Trophoblast cell (in vitro differentiated cells and primary cell): ENCODE data around the gene SLC22A15.

Experiments used
- DNase-seq, 2 donors: peaks; one replicate each; pipeline ENCODE4 v3.0.0-alpha.2; 2016
- H2AFZ ChIP-seq: 2 replicates; pipeline ENCODE4 v1.6.1; 2013; ENCODE audit warnings: low read length, moderate library complexity, mild to moderate bottlenecking; ENCODE audit not compliant: insufficient read depth, poor library complexity
- H2AK5ac ChIP-seq: 2 replicates; pipeline ENCODE4 v1.6.1; 2013; ENCODE audit warnings: mild to moderate bottlenecking, low read length
- H2BK120ac ChIP-seq: 2 replicates; pipeline ENCODE4 v1.6.1; 2013; ENCODE audit warnings: low read length, mild to moderate bottlenecking, moderate library complexity; ENCODE audit not compliant: insufficient read depth, poor library complexity
- H2BK12ac ChIP-seq: 2 replicates; pipeline ENCODE4 v1.6.1; 2013; ENCODE audit warnings: mild to moderate bottlenecking, low read length, moderate library complexity
- H2BK5ac ChIP-seq: 2 replicates; pipeline ENCODE4 v1.6.1; 2013; ENCODE audit warnings: low read length, low read depth, moderate library complexity, mild to moderate bottlenecking; ENCODE audit not compliant: poor library complexity
- H3K14ac ChIP-seq: 2 replicates; pipeline ENCODE4 v1.6.1; 2013; ENCODE audit warnings: mild to moderate bottlenecking, low read length
- H3K18ac ChIP-seq: 2 replicates; pipeline ENCODE4 v1.6.1; 2013; ENCODE audit warnings: mild to moderate bottlenecking, low read length
- H3K23ac ChIP-seq: 2 replicates; pipeline ENCODE4 v1.6.1; 2013; ENCODE audit warnings: low read length
- H3K27ac ChIP-seq: 2 replicates; pipeline ENCODE4 v1.5.1; 2013; ENCODE audit warnings: low read depth, mild to moderate bottlenecking, inconsistent platforms, low read length, moderate library complexity
- H3K27me3 ChIP-seq: 2 replicates; pipeline ENCODE4 v1.6.1; 2013; ENCODE audit warnings: inconsistent platforms, mild to moderate bottlenecking, low read length, moderate library complexity; ENCODE audit not compliant: insufficient read depth
- H3K36me3 ChIP-seq, 2 experiments: 1 replicate in 1 of 2; 2 replicates in 1 of 2; pipeline ENCODE4 v1.6.1; 2013; ENCODE audit warnings: low read length in 2 of 2, mild to moderate bottlenecking in 2 of 2, moderate library complexity in 1 of 2; ENCODE audit not compliant: insufficient read depth in 2 of 2, control insufficient read depth in 1 of 2
- H3K4ac ChIP-seq: 2 replicates; pipeline ENCODE4 v1.6.1; 2013; ENCODE audit warnings: low read depth, mild to moderate bottlenecking, low read length, moderate library complexity
- H3K4me1 ChIP-seq, 2 experiments: 1 replicate in 1 of 2; 2 replicates in 1 of 2; pipeline ENCODE4 v1.6.1; 2013; ENCODE audit warnings: low read length in 2 of 2, mild to moderate bottlenecking in 2 of 2, moderate library complexity in 1 of 2; ENCODE audit not compliant: insufficient read depth in 2 of 2, control insufficient read depth in 1 of 2
- H3K4me2 ChIP-seq: 2 replicates; pipeline ENCODE4 v1.6.1; 2013; ENCODE audit warnings: inconsistent platforms, mild to moderate bottlenecking, low read length, moderate library complexity
- H3K4me3 ChIP-seq: 2 replicates; pipeline ENCODE4 v1.5.1; 2013; ENCODE audit warnings: mild to moderate bottlenecking, low read depth, low read length, inconsistent platforms
- H3K79me1 ChIP-seq: one replicate; pipeline ENCODE4 v1.6.1; 2013; ENCODE audit warnings: low read length
- H3K79me2 ChIP-seq: 2 replicates; pipeline ENCODE4 v1.6.1; 2013; ENCODE audit warnings: low read length, mild to moderate bottlenecking; ENCODE audit not compliant: control insufficient read depth, insufficient read depth, poor library complexity
- H3K9ac ChIP-seq: 2 replicates; pipeline ENCODE4 v1.6.1; 2013; ENCODE audit warnings: mild to moderate bottlenecking, low read length
- H3K9me3 ChIP-seq: 2 replicates; pipeline ENCODE4 v1.6.1; 2013; ENCODE audit warnings: low read depth, mild to moderate bottlenecking, control low read depth, inconsistent platforms, low read length; ENCODE audit not compliant: insufficient read depth
- H4K12ac ChIP-seq: 2 replicates; pipeline ENCODE4 v1.6.1; 2013; ENCODE audit warnings: low read depth, mild to moderate bottlenecking, low read length, moderate library complexity
- H4K8ac ChIP-seq: 2 replicates; pipeline ENCODE4 v1.6.1; 2013; ENCODE audit warnings: low read depth, mild to moderate bottlenecking, low read length, moderate library complexity
- H4K91ac ChIP-seq: one replicate; pipeline ENCODE4 v1.6.1; 2013; ENCODE audit warnings: low read depth, mild to moderate bottlenecking, low read length, moderate library complexity
- WGBS: extraction: QIAGEN DNeasy Blood & Tissue Kit; methylation state at CpG from one replicate; pipeline ENCODE4 v1.1.7; 2013; ENCODE audit warnings: missing lambda C conversion rate; ENCODE audit not compliant: insufficient read length, insufficient coverage; ENCODE audit errors: extremely low coverage; 5-methylcytosine and 5-hydroxymethylcytosine counted together

SLC22A15 gene

DNA sequence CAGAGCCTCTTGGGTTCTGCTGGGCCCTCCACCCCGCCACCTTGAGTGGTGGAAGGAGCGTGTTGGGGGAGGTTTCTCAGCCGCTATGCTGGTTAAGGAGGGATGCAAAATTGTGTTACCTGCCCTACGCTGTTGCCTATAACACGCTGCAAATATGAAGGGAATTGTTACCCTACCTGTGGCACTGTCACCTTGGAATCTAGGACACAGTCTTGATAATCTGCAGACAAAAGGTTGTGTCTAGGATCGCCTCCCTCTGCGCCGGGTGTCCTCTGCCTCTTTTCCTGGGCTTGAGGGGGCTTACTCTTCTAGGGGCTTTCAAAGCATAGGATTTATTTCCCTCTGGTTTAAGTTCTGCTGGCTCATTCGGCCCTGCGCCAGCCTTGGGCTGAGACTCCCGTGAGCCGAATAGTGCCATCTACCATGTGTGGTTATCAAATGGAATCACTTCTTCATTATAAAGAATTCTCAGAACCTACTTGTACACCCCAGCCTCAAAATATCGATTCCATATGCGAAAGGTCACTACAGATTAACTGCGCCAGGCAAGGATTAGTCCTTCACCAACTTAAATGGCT lies 697 bp downstream of the SLC22A15 start:
- peak overlapping the region; percentile 80 for H3K4me3 ChIP-seq

DNA sequence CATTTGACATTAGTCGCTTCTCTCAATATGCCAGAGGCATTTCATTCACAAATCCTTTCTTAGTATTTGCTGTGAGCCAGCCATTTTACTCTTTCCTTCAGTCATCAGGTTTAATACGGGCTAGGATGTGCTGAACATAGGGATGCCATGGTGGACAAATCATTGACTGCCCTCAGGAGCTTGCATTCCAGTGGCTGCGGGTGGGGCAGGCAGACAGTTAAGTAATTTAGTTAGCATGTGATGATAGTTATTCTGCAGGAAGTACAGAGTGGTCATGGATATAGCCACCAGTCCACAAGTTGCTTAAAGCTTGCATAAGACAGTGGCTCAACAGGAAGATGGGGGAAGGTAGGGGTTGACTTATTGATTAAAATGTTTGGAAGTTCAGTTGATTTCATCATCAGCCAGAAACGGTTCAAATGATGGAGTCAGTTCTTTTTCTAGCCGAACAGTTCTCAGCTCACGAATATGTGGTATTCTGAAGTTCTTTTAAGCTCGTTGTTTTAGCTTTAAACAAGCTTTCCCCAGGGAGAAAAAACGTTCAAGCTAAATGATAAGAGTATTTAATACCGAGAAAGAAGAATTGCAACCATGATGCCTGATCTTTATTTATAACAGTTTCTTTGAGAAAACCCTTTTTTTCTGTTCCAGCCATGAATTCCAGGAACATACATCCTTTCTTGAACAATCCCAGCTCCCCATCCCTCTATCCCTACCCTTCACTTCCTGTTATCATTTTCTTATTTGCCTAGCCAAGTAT lies 1.4 kb downstream of the SLC22A15 start:
- no CpG with 5 or more reads among the region's 9 CpGs for WGBS
- Histone ChIP-seq H3K4me1 (peaks cover 5 to 8% of the 10 kb centered on the region in 2 experiments), H2AK5ac (no peak overlapping the region)

More for the DNA sequence above, 697 bp downstream of the SLC22A15 start:
- no peaks in the 10 kb centered on the region for H3K27me3 ChIP-seq
- H2AFZ ChIP-seq: peak overlapping the region; percentile 94
- WGBS: no CpG with 5 or more reads among the region's 15 CpGs
- no peaks in the 10 kb centered on the region for H3K9me3 ChIP-seq
- H2BK120ac ChIP-seq: peak overlapping the region; percentile 74
- peak in 1 of 2 donors; percentile 4 for DNase-seq
- H3K27ac ChIP-seq: no peak overlapping the region
- no peak overlapping the region for H3K4ac ChIP-seq
- no peak overlapping the region for H2BK12ac ChIP-seq
- H4K12ac ChIP-seq: peak overlapping the region; percentile 88
- peak overlapping the region; percentile 70 for H3K4me2 ChIP-seq
- peak overlapping the region; percentile 65 for H3K14ac ChIP-seq
- no peak overlapping the region for H3K9ac ChIP-seq
- H3K79me2 ChIP-seq: peaks cover 3% of the 10 kb centered on the region
- H3K18ac ChIP-seq: peak overlapping the region; percentile 46
- H3K23ac ChIP-seq: no peak overlapping the region
- H3K36me3 ChIP-seq: no peaks in the 10 kb centered on the region
- peaks cover 8% of the 10 kb centered on the region for H3K79me1 ChIP-seq
- no peak overlapping the region for H2BK5ac ChIP-seq
- H4K8ac ChIP-seq: peak overlapping the region; percentile 85
- H3K4me1 ChIP-seq: peaks cover 5 to 8% of the 10 kb centered on the region in 2 experiments
- H4K91ac ChIP-seq: peak overlapping the region; percentile 70
- H2AK5ac ChIP-seq: no peak overlapping the region

DNA sequence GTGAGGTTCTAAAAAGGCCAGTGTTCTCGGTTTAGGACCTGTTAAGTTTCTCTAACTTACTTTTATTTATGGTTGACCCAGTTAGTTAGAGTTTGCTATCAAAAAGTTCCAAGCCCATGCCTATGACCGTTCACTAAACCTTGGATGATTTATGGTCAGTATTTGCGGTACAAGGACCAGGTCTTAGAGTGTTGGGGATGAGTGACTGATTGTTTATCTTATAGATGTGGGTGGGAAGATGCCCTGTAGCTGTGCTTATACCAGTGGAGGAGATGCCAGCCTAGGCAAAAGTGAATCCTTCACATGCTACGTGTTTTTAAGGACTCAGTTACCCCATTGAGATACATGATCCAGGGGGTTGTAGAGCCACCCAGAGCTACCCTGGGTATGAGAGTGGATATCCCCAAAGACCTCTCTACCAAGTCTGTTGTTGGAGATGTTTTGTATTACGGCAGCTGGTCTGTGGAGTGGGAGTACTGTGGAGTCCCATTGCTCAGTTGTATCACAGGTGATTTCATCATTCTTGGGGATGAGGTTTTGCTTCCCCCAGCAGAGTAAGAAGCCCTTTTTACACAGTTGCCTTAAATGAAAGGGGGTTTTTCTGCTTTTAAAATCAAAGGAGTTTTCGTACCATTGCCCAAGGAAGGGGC lies 2.1 kb downstream of the SLC22A15 start:
- H2AFZ ChIP-seq: no peak overlapping the region
- peaks cover 5 to 8% of the 10 kb centered on the region in 2 experiments for H3K4me1 ChIP-seq
- H2AK5ac ChIP-seq: no peak overlapping the region
- H4K12ac ChIP-seq: no peak overlapping the region
- no peak overlapping the region for H3K23ac ChIP-seq
- H3K4me3 ChIP-seq: no peak overlapping the region
- H2BK5ac ChIP-seq: no peak overlapping the region
- H3K9ac ChIP-seq: no peak overlapping the region
- H3K79me2 ChIP-seq: peaks cover 3% of the 10 kb centered on the region
- no peak overlapping the region for H3K14ac ChIP-seq
- H3K4me2 ChIP-seq: no peak overlapping the region
- whole genome bisulfite sequencing: no CpG with 5 or more reads among the region's 6 CpGs
- no peak overlapping the region for H4K8ac ChIP-seq
- H2BK12ac ChIP-seq: no peak overlapping the region
- no peak overlapping the region for H3K4ac ChIP-seq
- H3K27ac ChIP-seq: no peak overlapping the region
- H3K79me1 ChIP-seq: peaks cover 8% of the 10 kb centered on the region
- no peaks in the 10 kb centered on the region for H3K27me3 ChIP-seq
- no peaks in the 10 kb centered on the region for H3K36me3 ChIP-seq
- no peak overlapping the region for H2BK120ac ChIP-seq
- H3K9me3 ChIP-seq: no peaks in the 10 kb centered on the region
- no peak for DNase-seq
- H4K91ac ChIP-seq: no peak overlapping the region
- no peak overlapping the region for H3K18ac ChIP-seq

More for the DNA sequence above, 1.4 kb downstream of the SLC22A15 start:
- H3K9ac ChIP-seq: no peak overlapping the region
- H2BK5ac ChIP-seq: no peak overlapping the region
- no peaks in the 10 kb centered on the region for H3K36me3 ChIP-seq
- DNase-seq: peak; percentile 89 to 94
- H3K14ac ChIP-seq: no peak overlapping the region
- no peak overlapping the region for H4K12ac ChIP-seq
- H3K9me3 ChIP-seq: no peaks in the 10 kb centered on the region
- H3K79me1 ChIP-seq: peaks cover 8% of the 10 kb centered on the region
- H2AFZ ChIP-seq: no peak overlapping the region
- peaks cover 3% of the 10 kb centered on the region for H3K79me2 ChIP-seq
- H2BK120ac ChIP-seq: no peak overlapping the region
- no peak overlapping the region for H2BK12ac ChIP-seq
- no peak overlapping the region for H3K4ac ChIP-seq
- no peak overlapping the region for H4K91ac ChIP-seq
- no peak overlapping the region for H4K8ac ChIP-seq
- no peaks in the 10 kb centered on the region for H3K27me3 ChIP-seq
- peak overlapping the region; percentile 33 for H3K4me2 ChIP-seq
- H3K4me3 ChIP-seq: no peak overlapping the region
- no peak overlapping the region for H3K27ac ChIP-seq
- no peak overlapping the region for H3K18ac ChIP-seq
- no peak overlapping the region for H3K23ac ChIP-seq

DNA sequence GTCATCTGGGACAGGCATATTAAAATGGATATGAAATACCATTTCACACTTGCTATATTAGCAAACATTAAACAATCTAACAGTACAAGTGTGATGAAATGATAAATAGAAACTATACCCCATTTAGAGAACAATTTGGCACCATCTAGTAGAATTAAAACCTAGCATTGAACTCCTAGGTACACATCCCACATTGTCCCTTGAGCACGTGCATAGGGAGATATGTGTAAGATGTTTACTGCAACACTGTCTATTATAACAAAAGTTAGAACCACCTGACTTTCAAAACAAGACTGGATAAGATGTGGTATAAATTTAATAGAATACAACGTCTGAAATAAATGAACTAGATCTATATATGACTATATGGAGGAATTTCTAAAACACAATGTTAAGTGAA lies 3.8 kb downstream of the SLC22A15 start:
- no peak for DNase-seq
- Histone ChIP-seq H3K23ac (no peak overlapping the region), H4K12ac (no peak overlapping the region), H3K4ac (no peak overlapping the region), H3K9ac (no peak overlapping the region), H3K4me2 (no peak overlapping the region), H3K4me3 (no peak overlapping the region), H3K9me3 (no peaks in the 10 kb centered on the region), H2AK5ac (no peak overlapping the region), H3K27ac (no peak overlapping the region), H4K91ac (no peak overlapping the region), H3K79me2 (peaks cover 3% of the 10 kb centered on the region), H3K4me1 (peaks cover 5 to 8% of the 10 kb centered on the region in 2 experiments), H4K8ac (no peak overlapping the region), H2BK12ac (no peak overlapping the region), H3K18ac (no peak overlapping the region), H3K36me3 (no peaks in the 10 kb centered on the region), H2BK120ac (no peak overlapping the region), H3K79me1 (peaks cover 8% of the 10 kb centered on the region), H2AFZ (no peak overlapping the region), H2BK5ac (no peak overlapping the region), H3K27me3 (no peaks in the 10 kb centered on the region), H3K14ac (no peak overlapping the region)
- no CpG with 5 or more reads among the region's 2 CpGs for WGBS
